Tibial artery (tissue), 4 donors: ENCODE measurements around the gene SND1.
A peak's percentile ranks its signal among the peaks of the same experiment; 100 is the strongest.

ENCODE experiments used
- DNase-seq, 2 donors: peaks; one replicate each; pipeline ENCODE4 v3.0.0-alpha.2; 2019
- H3K27ac ChIP-seq, 2 donors: fragments of 200-600 bp; sonication (generic) in 1 of 2; 1 replicate in 1 of 2; 2 replicates in 1 of 2; pipeline ENCODE4 v1.5.1; 2018 to 2019; ENCODE audit warnings: mild to moderate bottlenecking in 1 of 2
- H3K27me3 ChIP-seq, 2 donors: fragments of 200-600 bp; sonication (generic) in 1 of 2; one replicate each; pipeline versions ENCODE4 v1.5.1 to v1.6.0; 2016 to 2019
- H3K36me3 ChIP-seq, 3 donors: fragments of 200-600 bp; sonication (generic) in 2 of 3; one replicate each; pipeline ENCODE4 v1.5.1; 2016 to 2019; ENCODE audit warnings: mild to moderate bottlenecking in 2 of 3
- H3K4me1 ChIP-seq, 4 donors: fragments of 200-600 bp; sonication (generic) in 2 of 4; 1 replicate in 3 of 4; 2 replicates in 1 of 4; pipeline ENCODE4 v1.5.1; 2016 to 2019
- H3K4me3 ChIP-seq, 2 donors: fragments of 200-600 bp; sonication (generic) in 1 of 2; 1 replicate in 1 of 2; 2 replicates in 1 of 2; pipeline ENCODE4 v1.5.1; 2018 to 2019; ENCODE audit warnings: mild to moderate bottlenecking in 2 of 2
- H3K9me3 ChIP-seq, 3 donors: fragments of 200-600 bp; sonication (generic) in 1 of 3; one replicate each; pipeline ENCODE4 v1.5.1; 2016 to 2019
- intact Hi-C: fragments of 100-400 bp; cut with DNase I; formaldehyde crosslinking; loops from one replicate; pipeline ENCODE4 v1.15.0; 2023; ENCODE audit warnings: low total_unique reads
- TF ChIP-seq, protein P1 (sequence below), 2 experiments: fragments of 200-600 bp in 1 of 2; fragments of 450-650 bp in 1 of 2; IDR thresholded peaks; one replicate each; pipeline ENCODE4 v1.5.1; 2017 to 2019; ENCODE audit warnings: antibody characterized with exemption in 2 of 2, mild to moderate bottlenecking in 1 of 2, moderate library complexity in 1 of 2

The SND1 gene

DNA sequence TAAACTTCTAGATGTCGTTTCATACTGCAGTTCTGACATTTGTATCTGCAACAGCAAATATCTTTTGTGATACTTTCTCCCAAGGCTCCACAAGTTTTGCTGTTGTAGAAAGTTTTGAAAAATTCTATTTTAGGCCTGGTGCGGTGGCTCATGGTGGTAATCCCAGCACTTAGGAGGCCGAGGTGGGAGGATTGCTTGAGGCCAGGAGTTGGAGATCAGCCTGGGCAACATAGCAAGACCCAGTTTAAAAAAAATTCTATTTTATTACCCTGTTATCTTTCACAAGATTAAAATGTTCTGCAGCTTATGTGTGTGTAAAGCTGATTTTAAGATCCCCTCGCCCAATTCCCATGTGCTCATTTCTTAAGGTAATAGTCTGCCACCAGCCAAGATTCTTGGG is 1.4 kb downstream of the SND1 start:
- intact Hi-C loops, result loop anchor here (10.0 kb wide), 1 partner anchor 259 kb away; the partner anchor contains the start of gene ZNF800
- H3K27ac ChIP-seq, result no peak overlapping the region
- no peaks in the 10 kb centered on the region for H3K9me3 ChIP-seq
- no peaks in the 10 kb centered on the region for H3K36me3 ChIP-seq
- H3K4me1 ChIP-seq, result peaks cover 7 to 37% (median 24%) of the 10 kb centered on the region in 4 donors
- TF ChIP-seq, protein P1, sequence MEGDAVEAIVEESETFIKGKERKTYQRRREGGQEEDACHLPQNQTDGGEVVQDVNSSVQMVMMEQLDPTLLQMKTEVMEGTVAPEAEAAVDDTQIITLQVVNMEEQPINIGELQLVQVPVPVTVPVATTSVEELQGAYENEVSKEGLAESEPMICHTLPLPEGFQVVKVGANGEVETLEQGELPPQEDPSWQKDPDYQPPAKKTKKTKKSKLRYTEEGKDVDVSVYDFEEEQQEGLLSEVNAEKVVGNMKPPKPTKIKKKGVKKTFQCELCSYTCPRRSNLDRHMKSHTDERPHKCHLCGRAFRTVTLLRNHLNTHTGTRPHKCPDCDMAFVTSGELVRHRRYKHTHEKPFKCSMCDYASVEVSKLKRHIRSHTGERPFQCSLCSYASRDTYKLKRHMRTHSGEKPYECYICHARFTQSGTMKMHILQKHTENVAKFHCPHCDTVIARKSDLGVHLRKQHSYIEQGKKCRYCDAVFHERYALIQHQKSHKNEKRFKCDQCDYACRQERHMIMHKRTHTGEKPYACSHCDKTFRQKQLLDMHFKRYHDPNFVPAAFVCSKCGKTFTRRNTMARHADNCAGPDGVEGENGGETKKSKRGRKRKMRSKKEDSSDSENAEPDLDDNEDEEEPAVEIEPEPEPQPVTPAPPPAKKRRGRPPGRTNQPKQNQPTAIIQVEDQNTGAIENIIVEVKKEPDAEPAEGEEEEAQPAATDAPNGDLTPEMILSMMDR (IDR thresholded peaks at IDR 0.05), result no peak
- peak overlapping the region; percentile 91 to 96 for H3K4me3 ChIP-seq
- DNase-seq, result no peak
- no peaks in the 10 kb centered on the region for H3K27me3 ChIP-seq

DNA sequence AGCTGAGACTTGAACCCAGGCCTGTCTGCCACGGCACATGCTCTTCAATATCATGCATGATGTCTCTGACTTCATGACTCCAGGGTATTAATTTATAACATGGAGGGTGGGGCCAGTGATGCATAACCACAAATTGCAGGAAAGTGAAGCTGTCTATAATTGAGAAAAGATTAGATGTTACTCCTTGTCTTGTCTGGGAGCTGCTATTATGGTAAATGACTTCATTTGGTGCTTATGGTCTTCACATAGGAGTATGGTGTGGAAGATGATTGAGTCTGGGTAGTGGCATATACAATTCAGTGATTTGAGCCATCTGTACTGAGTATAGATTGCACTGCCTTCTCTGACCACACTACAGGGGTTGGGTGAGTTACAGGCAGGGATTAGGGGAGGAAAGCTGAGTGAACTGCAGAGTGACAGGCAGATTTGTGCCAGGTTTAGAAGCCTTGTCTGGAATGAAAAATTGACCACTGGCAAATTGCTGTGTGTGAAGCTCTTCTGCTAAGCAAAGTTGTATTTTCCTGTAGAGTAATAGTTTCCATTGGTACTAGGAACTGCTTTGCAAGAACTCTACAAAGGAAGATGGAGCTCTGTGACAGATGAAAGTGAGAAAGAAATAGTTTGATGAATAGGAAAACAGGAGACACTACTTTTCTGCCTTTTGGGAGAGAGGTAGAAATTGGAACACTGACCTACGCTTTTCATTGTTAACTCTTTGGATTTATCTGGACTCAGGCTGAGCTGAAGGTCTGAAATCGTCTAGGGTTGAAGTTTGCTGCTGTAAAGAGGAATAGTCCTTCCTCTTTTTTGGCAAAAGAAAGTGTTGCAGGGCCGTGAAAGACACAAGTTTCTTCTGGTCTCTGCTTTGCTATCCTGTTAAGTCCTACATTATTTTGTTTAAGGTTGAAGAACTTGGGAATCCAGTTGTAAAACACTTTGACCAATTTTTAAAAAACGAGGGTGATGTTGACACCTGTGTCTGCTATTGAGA is 2.7 kb downstream of the SND1 start:
- Histone ChIP-seq H3K27me3 (no peaks in the 10 kb centered on the region), H3K36me3 (peaks cover 0 to 2% (median 0%) of the 10 kb centered on the region in 3 donors), H3K27ac (no peak overlapping the region), H3K4me3 (no peak overlapping the region), H3K4me1 (peaks cover 7 to 37% (median 24%) of the 10 kb centered on the region in 4 donors), H3K9me3 (no peaks in the 10 kb centered on the region)
- intact Hi-C loops, result loop anchor here (10.0 kb wide), 1 partner anchor 260 kb away; the partner anchor contains the start of gene ZNF800
- TF ChIP-seq, protein P1 (IDR thresholded peaks at IDR 0.05), result no peak
- no peak for DNase-seq

DNA sequence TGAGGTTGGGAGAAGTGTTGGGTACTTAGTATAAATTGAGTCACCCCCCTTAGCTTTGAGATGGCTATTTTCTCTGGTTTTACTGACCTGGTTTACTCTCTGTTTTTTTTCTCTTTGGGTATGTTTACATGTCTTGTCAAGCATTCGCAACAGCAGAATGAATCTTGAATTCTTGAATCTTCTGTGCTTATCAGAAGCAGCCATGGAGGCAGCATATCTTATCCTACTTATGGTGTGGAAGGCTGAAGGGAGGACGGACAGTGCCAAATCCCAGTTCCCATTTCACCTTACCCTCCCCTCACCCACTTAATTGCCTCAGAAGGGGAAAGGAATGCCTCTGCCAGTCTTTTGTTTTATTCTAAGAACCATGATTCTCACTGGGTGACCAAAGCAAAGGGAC is 3.7 kb downstream of the SND1 start:
- Histone ChIP-seq H3K4me3 (no peak overlapping the region), H3K27ac (no peak overlapping the region), H3K27me3 (no peaks in the 10 kb centered on the region), H3K4me1 (peaks cover 7 to 37% (median 24%) of the 10 kb centered on the region in 4 donors), H3K36me3 (peaks cover 0 to 4% (median 0%) of the 10 kb centered on the region in 3 donors), H3K9me3 (no peaks in the 10 kb centered on the region)
- no peak for DNase-seq
- intact Hi-C loops, result loop anchor here (10.0 kb wide), 1 partner anchor 261 kb away; the partner anchor contains the start of gene ZNF800
- TF ChIP-seq, protein P1 (IDR thresholded peaks at IDR 0.05), result no peak

DNA sequence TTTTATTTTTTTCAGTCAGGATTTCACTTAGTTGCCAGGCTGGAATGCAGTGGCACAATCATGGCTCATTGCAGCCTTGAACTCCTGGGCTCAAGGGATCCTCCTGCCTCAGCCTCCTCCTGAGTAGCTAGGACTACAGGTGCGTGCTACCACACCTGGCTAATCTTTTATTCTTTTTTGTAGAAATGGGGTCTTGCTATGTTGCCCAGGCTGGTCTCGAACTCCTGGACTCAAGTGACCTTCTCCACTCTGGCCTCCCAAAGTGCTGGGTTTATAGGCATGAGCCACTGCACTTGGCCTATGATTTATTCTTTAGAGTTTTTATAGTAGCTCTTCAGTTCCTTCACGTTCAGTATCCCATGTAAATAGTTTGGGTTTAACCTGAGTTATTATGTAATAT is 5.5 kb downstream of the SND1 start:
- Histone ChIP-seq H3K4me1 (peaks cover 7 to 32% (median 24%) of the 10 kb centered on the region in 4 donors), H3K36me3 (peaks cover 0 to 4% (median 0%) of the 10 kb centered on the region in 3 donors), H3K9me3 (no peaks in the 10 kb centered on the region), H3K27ac (no peak overlapping the region), H3K4me3 (no peak overlapping the region), H3K27me3 (no peaks in the 10 kb centered on the region)
- intact Hi-C loops, result loop anchor here (10.0 kb wide), 1 partner anchor 263 kb away; the partner anchor contains the start of gene ZNF800
- TF ChIP-seq, protein P1 (IDR thresholded peaks at IDR 0.05), result no peak
- DNase-seq, result no peak

DNA sequence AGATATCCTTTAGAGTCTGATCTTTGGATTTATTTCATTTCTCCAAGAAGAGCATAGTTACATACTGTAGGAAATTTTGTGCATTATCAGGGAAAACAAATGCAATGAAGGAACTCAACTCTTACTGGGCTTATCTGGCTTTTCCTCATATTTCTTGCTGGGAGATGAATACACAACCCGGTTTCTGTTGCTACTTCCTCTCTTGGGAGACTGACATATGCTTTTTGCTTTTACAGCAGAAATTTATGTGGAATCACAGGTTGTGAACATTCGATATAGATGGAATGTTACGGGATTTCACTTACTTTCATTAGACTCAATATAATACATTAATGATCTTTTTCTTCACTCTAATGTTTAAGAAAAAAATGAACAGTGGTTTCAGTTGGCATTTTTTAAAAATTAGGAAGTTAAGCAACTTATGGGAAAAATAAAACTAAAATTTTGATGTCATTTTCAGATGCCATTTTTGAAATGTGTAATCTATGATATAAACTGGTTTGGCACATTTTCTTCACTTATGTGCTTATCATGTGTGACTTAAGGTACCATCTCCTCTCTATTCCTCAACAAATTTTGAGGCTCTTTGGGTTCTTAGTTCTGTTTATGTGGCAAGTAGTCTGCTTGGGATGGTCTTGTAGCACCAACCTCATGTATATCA is 7.1 kb downstream of the SND1 start:
- H3K27ac ChIP-seq, result no peak overlapping the region
- peaks cover 0 to 16% (median 10%) of the 10 kb centered on the region in 4 donors for H3K4me1 ChIP-seq
- no peak overlapping the region for H3K4me3 ChIP-seq
- TF ChIP-seq, protein P1 (IDR thresholded peaks at IDR 0.05), result no peak
- DNase-seq, result no peak
- H3K36me3 ChIP-seq, result peaks cover 0 to 4% (median 0%) of the 10 kb centered on the region in 3 donors
- intact Hi-C loops, result loop anchor here (10.0 kb wide), 1 partner anchor 264 kb away; the partner anchor contains the start of gene ZNF800
- no peaks in the 10 kb centered on the region for H3K27me3 ChIP-seq
- H3K9me3 ChIP-seq, result no peaks in the 10 kb centered on the region
